ENCODE data around the gene RASGRF2.
A peak's percentile ranks its signal among the peaks of the same experiment; 100 is the strongest.

The RASGRF2 gene

GRCh38 chr5:81177061-81177460, 216.9 kb downstream of the RASGRF2 start:
- no peak for DNase-seq (ENCODE audit: low read depth)

- no peak for DNase-seq (ENCODE audit: low read depth)
Measured at GRCh38 chr5:81179959-81180358, 219.8 kb downstream of the RASGRF2 start.

GRCh38 chr5:81180780-81181460, 220.8 kb downstream of the RASGRF2 start:
- no peak for DNase-seq (ENCODE audit: low read depth)

- DNase-seq (ENCODE audit: low read depth), result no peak
Measured at GRCh38 chr5:81181576-81182316, 221.6 kb downstream of the RASGRF2 start.

- no peak for DNase-seq (ENCODE audit: low read depth)
Measured at GRCh38 chr5:81182396-81183390, 222.5 kb downstream of the RASGRF2 start.

GRCh38 chr5:81183811-81184748, 223.9 kb downstream of the RASGRF2 start:
- no peak for DNase-seq (ENCODE audit: low read depth)

GRCh38 chr5:81184749-81185110, 224.6 kb downstream of the RASGRF2 start:
- no peak for DNase-seq (ENCODE audit: low read depth)

GRCh38 chr5:81187885-81188284, 227.7 kb downstream of the RASGRF2 start:
- no peak for DNase-seq (ENCODE audit: low read depth)

- no peak for DNase-seq (ENCODE audit: low read depth)
Measured at GRCh38 chr5:81188962-81189361, 228.8 kb downstream of the RASGRF2 start.

- DNase-seq (ENCODE audit: low read depth), result no peak
Measured at GRCh38 chr5:81189875-81190498, 229.8 kb downstream of the RASGRF2 start.

GRCh38 chr5:81191726-81192372, 231.7 kb downstream of the RASGRF2 start:
- DNase-seq (ENCODE audit: low read depth), result no peak

- no peak for DNase-seq (ENCODE audit: low read depth)
Measured at GRCh38 chr5:81192373-81192750, 232.2 kb downstream of the RASGRF2 start.

- DNase-seq (ENCODE audit: low read depth), result peak; percentile 58
Measured at GRCh38 chr5:81194633-81195334, 234.6 kb downstream of the RASGRF2 start.

GRCh38 chr5:81195335-81195929, 235.3 kb downstream of the RASGRF2 start:
- no peak for DNase-seq (ENCODE audit: low read depth)

- DNase-seq (ENCODE audit: low read depth), result no peak
Measured at GRCh38 chr5:81202655-81203054, 242.5 kb downstream of the RASGRF2 start.

GRCh38 chr5:81203729-81204128, 243.6 kb downstream of the RASGRF2 start:
- DNase-seq (ENCODE audit: low read depth), result no peak

- DNase-seq (ENCODE audit: low read depth), result no peak
Measured at GRCh38 chr5:81204205-81204604, 244.0 kb downstream of the RASGRF2 start.

- DNase-seq (ENCODE audit: low read depth), result no peak
Measured at GRCh38 chr5:81205058-81205457, 244.9 kb downstream of the RASGRF2 start.

GRCh38 chr5:81207009-81207408, 246.8 kb downstream of the RASGRF2 start:
- no peak for DNase-seq (ENCODE audit: low read depth)

All from stimulated activated CD8-positive, alpha-beta memory T cell treated with anti-CD3 and anti-CD28 coated beads, Interleukin-12 subunit alpha, Interleukin-12 subunit beta, amount 100 ng/mL, for 1 hour (primary cell).